ENCODE results near the gene TMUB2. TPM values are rescaled to one million over a fixed set of nuclear protein-coding genes. Genes with fewer than 3 reads are reported as not detected.
A peak's percentile ranks its signal among the peaks of the same experiment; 100 is the strongest.

The TMUB2 gene
- total and polyA plus RNA-seq, 2 of the 13 experiments (the other 11 are each of a cell fraction or from before 2014, with no cell fraction given): 26.9 to 50.8 TPM

- TF ChIP-seq NR2F2 (IDR thresholded peaks at IDR 0.05; ENCODE audit: borderline replicate concordance, low read depth) (no peak), TSC22D2 (CRISPR knock-in tag; IDR thresholded peaks at IDR 0.05; ENCODE audit: borderline replicate concordance) (no peak), NCOA2 (CRISPR knock-in tag; IDR thresholded peaks at IDR 0.05) (no peak), SNRNP70 (IDR thresholded peaks at IDR 0.05; ENCODE audit: low read depth, low read length) (no peak), ZBTB46 (CRISPR knock-in tag; IDR thresholded peaks at IDR 0.05; ENCODE audit: borderline replicate concordance) (no peak), ZNF687 (CRISPR knock-in tag; IDR thresholded peaks at IDR 0.05) (peak; percentile 60), ZNF143 (CRISPR knock-in tag; IDR thresholded peaks at IDR 0.05) (0 out of 2 replicates have a peak, but pooled peaks have one; percentile 35), AGO2 (optimal IDR thresholded peaks at IDR 0.05; ENCODE audit: low read depth, low read length) (peak; percentile 96), ZNF775 (CRISPR knock-in tag; IDR thresholded peaks at IDR 0.05; ENCODE audit: borderline replicate concordance) (no peak), ZNF564 (CRISPR knock-in tag; IDR thresholded peaks at IDR 0.05) (no peak), DPF2 (CRISPR knock-in tag; IDR thresholded peaks at IDR 0.05; ENCODE audit: borderline replicate concordance, low read depth) (no peak), HIC2 (CRISPR knock-in tag; IDR thresholded peaks at IDR 0.05; ENCODE audit: low read depth) (peak; percentile 76), PHF21A (CRISPR knock-in tag; IDR thresholded peaks at IDR 0.05) (peak; percentile 60), KDM5A (IDR thresholded peaks at IDR 0.05; ENCODE audit: borderline replicate concordance, low read length) (no peak), YY1 (IDR thresholded peaks at IDR 0.05; ENCODE audit: insufficient read depth, insufficient replicate concordance, low read depth, low read length) (peak; percentile 29), NFE2 (CRISPR knock-in tag; IDR thresholded peaks at IDR 0.05) (no peak), ZNF317 (CRISPR knock-in tag; IDR thresholded peaks at IDR 0.05) (no peak), MTA1 (CRISPR knock-in tag; IDR thresholded peaks at IDR 0.05; ENCODE audit: borderline replicate concordance) (0 out of 2 replicates have a peak, but pooled peaks have one; percentile 35), HOXD1 (CRISPR knock-in tag; IDR thresholded peaks at IDR 0.05) (no peak)
Observed at GRCh38 chr17:44222112-44222869, 35.5 kb downstream of the TMUB2 start (continued).

All from HepG2 (cell line).